SK-N-SH (cell line): ENCODE measurements around the gene HAPLN2. TPM values are rescaled to one million over a fixed set of nuclear protein-coding genes. Genes with fewer than 3 reads are reported as not detected.

Source experiments
- CTCF ChIA-PET: fragments of 300-600, 350-600 bp; formaldehyde crosslinking; extraction: SDS; loops from one replicate; lab custom pipeline; 2021; lab: Yijun Ruan, JAX
- POLR2A ChIA-PET: fragments of 350-600 bp; sonication (Branson Sonifier 250); formaldehyde crosslinking; extraction: SDS; loops from one replicate; lab custom pipeline; 2020; ENCODE audit warnings: antibody characterized with exemption, inconsistent platforms; lab: Yijun Ruan, JAX
- DNase-seq: peaks from one replicate; pipeline ENCODE4 v3.0.0; 2012
- H2AFZ ChIP-seq: fragments of 200-600 bp; sonication (generic); 2 replicates; pipeline ENCODE4 v1.8.1; 2016; ENCODE audit warnings: antibody characterized with exemption, mild to moderate bottlenecking, low read depth
- H3F3A ChIP-seq: fragments of 200-600 bp; sonication (generic); replicated peaks from 2 replicates; pipeline ENCODE3; 2016; ENCODE audit warnings: antibody characterized with exemption, mild to moderate bottlenecking; ENCODE audit not compliant: insufficient read depth
- H3K27ac ChIP-seq, 2 experiments: fragments of 200-500 bp in 1 of 2; fragments of 200-600 bp in 1 of 2; sonication (Bioruptor generic) in 1 of 2; sonication (generic), shearing (Covaris generic) in 1 of 2; 2 replicates each; pipeline versions ENCODE4 v1.5.1 to v1.6.1; 2014 to 2016; ENCODE audit warnings: low read depth in 2 of 2, inconsistent platforms in 1 of 2, low read length in 1 of 2, mild to moderate bottlenecking in 1 of 2, mixed read lengths in 1 of 2
- H3K27me3 ChIP-seq: fragments of 200-600 bp; sonication (generic), shearing (Covaris generic); 2 replicates; pipeline ENCODE4 v1.6.1; 2016; ENCODE audit warnings: mixed run types; ENCODE audit not compliant: insufficient read depth
- H3K36me3 ChIP-seq, 2 experiments: fragments of 200-500 bp in 1 of 2; fragments of 200-600 bp in 1 of 2; sonication (Bioruptor generic) in 1 of 2; sonication (generic) in 1 of 2; replicated peaks in 1 of 2; 2 replicates each; pipeline versions ENCODE3 to v1.5.1; 2014 to 2016; ENCODE audit warnings: low read length in 1 of 2, mild to moderate bottlenecking in 1 of 2; ENCODE audit not compliant: insufficient read depth in 2 of 2, control insufficient read depth in 1 of 2
- H3K4me1 ChIP-seq, 2 experiments: fragments of 200-500 bp in 1 of 2; fragments of 200-600 bp in 1 of 2; sonication (Bioruptor generic) in 1 of 2; sonication (generic), shearing (Covaris generic) in 1 of 2; 2 replicates each; pipeline versions ENCODE4 v1.5.1 to v1.6.1; 2014 to 2016; ENCODE audit warnings: low read depth in 1 of 2, low read length in 1 of 2, mixed run types in 1 of 2; ENCODE audit not compliant: insufficient read depth in 2 of 2, control insufficient read depth in 1 of 2
- H3K4me2 ChIP-seq: fragments of 200-600 bp; sonication (generic), shearing (Covaris generic); 2 replicates; pipeline ENCODE4 v1.6.1; 2017; ENCODE audit warnings: mixed run types
- H3K4me3 ChIP-seq, 2 experiments: fragments of 200-500 bp in 1 of 2; fragments of 200-600 bp in 1 of 2; sonication (Bioruptor generic) in 1 of 2; sonication (generic), shearing (Covaris generic) in 1 of 2; 2 replicates each; pipeline versions ENCODE4 v1.5.1 to v1.8.1; 2014 to 2016; ENCODE audit warnings: low read depth in 2 of 2, inconsistent platforms in 1 of 2, low read length in 1 of 2, mild to moderate bottlenecking in 1 of 2, mixed read lengths in 1 of 2, moderate library complexity in 1 of 2
- H3K79me2 ChIP-seq: fragments of 200-600 bp; sonication (generic); 2 replicates; pipeline ENCODE4 v1.8.1; 2017; ENCODE audit warnings: mild to moderate bottlenecking; ENCODE audit not compliant: insufficient read depth
- H3K9ac ChIP-seq: fragments of 200-600 bp; sonication (generic); 2 replicates; pipeline ENCODE4 v1.6.1; 2017; ENCODE audit warnings: mixed run types
- H3K9me2 ChIP-seq: fragments of 200-600 bp; sonication (generic); 2 replicates; pipeline ENCODE4 v1.6.1; 2017; ENCODE audit warnings: mixed run types
- H3K9me3 ChIP-seq: fragments of 200-600 bp; sonication (generic); 2 replicates; pipeline ENCODE4 v1.6.1; 2017; ENCODE audit warnings: mixed run types, mild to moderate bottlenecking, moderate library complexity
- H4K20me1 ChIP-seq: fragments of 200-600 bp; sonication (generic); 2 replicates; pipeline ENCODE4 v1.6.1; 2017; ENCODE audit warnings: mild to moderate bottlenecking, mixed run types; ENCODE audit not compliant: insufficient read depth
- CHD2 ChIP-seq: fragments of 150-350 bp; IDR thresholded peaks from 2 replicates; pipeline ENCODE4 v1.6.1; 2018; ENCODE audit warnings: low read length; ENCODE audit not compliant: partially characterized antibody
- FOSL2 ChIP-seq: IDR thresholded peaks from 2 replicates; pipeline ENCODE4 v1.4.0; 2012; ENCODE audit warnings: low read depth, mild to moderate bottlenecking, moderate library complexity, borderline replicate concordance
- FOXJ3 ChIP-seq: sonication (generic); formaldehyde crosslinking; IDR thresholded peaks from 2 replicates; pipeline ENCODE4 v1.5.1; 2020; ENCODE audit warnings: mild to moderate bottlenecking, missing genetic modification reagents
- GABPA ChIP-seq: IDR thresholded peaks from 2 replicates; pipeline ENCODE4 v1.4.0; 2012; ENCODE audit warnings: low read depth, mild to moderate bottlenecking
- GATA2 ChIP-seq: sonication (generic); formaldehyde crosslinking; IDR thresholded peaks from 2 replicates; pipeline ENCODE4 v1.5.0; 2020; ENCODE audit warnings: mild to moderate bottlenecking, missing genetic modification reagents
- JUND ChIP-seq: IDR thresholded peaks from 2 replicates; pipeline ENCODE4 v1.4.0; 2012
- MAX ChIP-seq: IDR thresholded peaks from 2 replicates; pipeline ENCODE4 v1.4.0; 2012; ENCODE audit warnings: low read depth
- MEF2A ChIP-seq: IDR thresholded peaks from 2 replicates; pipeline ENCODE4 v1.4.0; 2012; ENCODE audit warnings: low read depth, borderline replicate concordance
- NFIC ChIP-seq: IDR thresholded peaks from 2 replicates; pipeline ENCODE4 v1.4.0; 2012; ENCODE audit warnings: borderline replicate concordance
- PBX3 ChIP-seq: IDR thresholded peaks from 2 replicates; pipeline ENCODE4; 2012
- POLR2AphosphoS5 ChIP-seq: IDR thresholded peaks from 2 replicates; pipeline ENCODE4 v1.6.1; 2012; ENCODE audit warnings: low read depth, low read length
- RCOR1 ChIP-seq: fragments of 150-350 bp; IDR thresholded peaks from 2 replicates; pipeline ENCODE4 v1.6.1; 2017; ENCODE audit warnings: antibody characterized with exemption, low read length
- REST ChIP-seq: IDR thresholded peaks from 2 replicates; pipeline ENCODE4 v1.6.1; 2012; ENCODE audit warnings: mild to moderate bottlenecking, low read depth, low read length, moderate library complexity
- TAF1 ChIP-seq: IDR thresholded peaks from 2 replicates; pipeline ENCODE4 v1.6.1; 2012; ENCODE audit warnings: low read depth, mild to moderate bottlenecking, low read length, moderate library complexity, borderline replicate concordance
- USF2 ChIP-seq: fragments of 150-350 bp; IDR thresholded peaks from 2 replicates; pipeline ENCODE4 v1.6.1; 2017; ENCODE audit warnings: antibody characterized with exemption, low read length, low read depth, borderline replicate concordance
- YY1 ChIP-seq: IDR thresholded peaks from 2 replicates; pipeline ENCODE4 v1.4.0; 2012; ENCODE audit warnings: low read depth, mild to moderate bottlenecking
- WGBS: methylation state at CpG from one replicate; pipeline ENCODE4 v1.1.6; 2017; ENCODE audit warnings: low lambda C conversion rate; 5-methylcytosine and 5-hydroxymethylcytosine counted together
- polyA plus RNA-seq, 3 experiments: library from polyadenylated mRNA; depleted of rRNA; stranded (reverse); fragments of >200 nt; gene quantifications; 2 replicates each; pipeline ENCODE4 v1.2.3, GENCODE V29; 2012

HAPLN2 gene
- polyA plus RNA-seq, 1 of the 3 experiments (the other 2 are of a cell fraction): 0.20 TPM

GRCh38 chr1:156622581-156623297 is 3.5 kb downstream of the HAPLN2 start:
- no peaks in the 10 kb centered on the region for H3K9me2 ChIP-seq
- H3K79me2 ChIP-seq: no peaks in the 10 kb centered on the region
- peaks cover 29% of the 10 kb centered on the region for H3K27me3 ChIP-seq
- no peak overlapping the region for H3K4me2 ChIP-seq
- no peaks in the 10 kb centered on the region for H3K36me3 ChIP-seq
- no peaks in the 10 kb centered on the region for H3K9me3 ChIP-seq
- H3K9ac ChIP-seq: no peak overlapping the region
- H3K27ac ChIP-seq: no peak overlapping the region
- ChIA-PET CTCF (interaction anchor here (0.8 to 18.0 kb wide), 10 partner anchors 8 to 104 kb away, joined by 3 to 643 read pairs (median 38); partner anchors contain the start of genes BCAN, ISG20L2, METTL25B and NAXE), POLR2A (no interaction called here)
- WGBS: 84% methylated on average over 6 of the region's 6 CpGs
- DNase-seq: no peak
- peaks cover 0 to 13% of the 10 kb centered on the region in 2 experiments; a peak in 1 of 4 replicates for H3K4me1 ChIP-seq
- no peak overlapping the region for H2AFZ ChIP-seq
- no peak for TF ChIP-seq RCOR1
- TF ChIP-seq JUND: no peak
- no peak for TF ChIP-seq MAX
- TF ChIP-seq YY1: no peak
- TF ChIP-seq TAF1: no peak
- no peak for TF ChIP-seq FOSL2
- no peak for TF ChIP-seq CHD2
- TF ChIP-seq POLR2AphosphoS5: no peak
- TF ChIP-seq NFIC: no peak
- TF ChIP-seq USF2: no peak
- TF ChIP-seq FOXJ3 (CRISPR knock-in tag): no peak
- no peak for TF ChIP-seq GATA2 (CRISPR knock-in tag)
- no peak for TF ChIP-seq REST
- no peak for TF ChIP-seq MEF2A
- TF ChIP-seq GABPA: no peak
- no peak for TF ChIP-seq PBX3
- no peak overlapping the region for H3K4me3 ChIP-seq
- H4K20me1 ChIP-seq: no peaks in the 10 kb centered on the region
- peaks cover 14% of the 10 kb centered on the region for H3F3A ChIP-seq
